ENCODE measurements around the gene CBR3. TPM values are rescaled to one million over a fixed set of nuclear protein-coding genes. Genes with fewer than 3 reads are reported as not detected.

CBR3 gene
- total and polyA plus RNA-seq, 2 of the 4 experiments (the other 2 are of a cell fraction) = 13.4 to 15.4 TPM

DNA sequence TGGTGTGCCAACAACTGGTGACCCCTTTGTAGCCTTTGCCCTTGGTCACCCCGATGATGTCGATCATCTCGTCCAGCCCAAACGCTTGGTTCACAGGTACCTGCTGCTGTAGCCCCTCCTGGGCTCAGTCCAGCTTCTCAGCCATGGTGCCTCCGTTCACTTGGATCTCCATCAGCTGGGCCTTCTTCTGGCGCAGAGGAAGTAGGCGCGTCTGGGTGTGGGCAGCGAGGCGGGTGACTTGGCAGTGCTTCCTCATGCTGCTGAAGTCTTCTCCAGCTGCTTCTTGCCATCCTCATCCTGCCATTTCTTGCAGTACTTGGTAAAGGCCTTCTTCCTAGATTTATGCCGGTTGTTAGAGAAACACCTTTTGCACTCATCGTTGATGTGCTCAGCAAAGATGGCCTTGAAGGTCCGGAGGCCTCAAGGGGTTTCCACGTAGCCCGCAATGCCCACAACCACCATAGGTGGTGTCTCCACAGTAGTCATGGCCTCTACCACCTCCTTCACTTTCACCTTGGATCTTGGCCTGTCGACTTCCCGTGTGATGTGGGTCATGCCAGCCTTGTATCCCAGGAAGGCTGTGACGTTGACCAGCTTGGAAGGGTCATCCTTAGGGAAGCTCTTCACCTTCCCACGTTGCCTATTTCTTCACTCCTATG lies 34.7 kb downstream of the CBR3 start:
- Histone ChIP-seq H4K20me1 (ENCODE audit: insufficient read depth, low read length) (peaks cover 9% of the 10 kb centered on the region), H2BK120ac (ENCODE audit: low read depth, low read length) (no peak overlapping the region), H3K23ac (ENCODE audit: low read depth, low read length) (no peak overlapping the region), H3K4me2 (ENCODE audit: low read depth, low read length) (no peak overlapping the region), H3K14ac (replicated peaks; ENCODE audit: low read depth, low read length) (no peak overlapping the region), H2BK20ac (ENCODE audit: low read depth, low read length) (no peak overlapping the region), H3K4me3 (ENCODE audit: insufficient read depth, low read depth, low read length) (no peak overlapping the region), H4K8ac (ENCODE audit: low read depth in 2 of 2, low read length in 2 of 2) (no peak overlapping the region), H3K36me3 (ENCODE audit: control insufficient read depth, insufficient read depth, low read length) (peaks cover 8% of the 10 kb centered on the region), H3K56ac (ENCODE audit: extremely low read depth, insufficient read depth, low read length) (no peak overlapping the region), H3K4ac (ENCODE audit: low read depth, low read length) (no peak overlapping the region), H3K9ac (ENCODE audit: low read depth, low read length) (no peak overlapping the region), H2BK15ac (ENCODE audit: low read depth, low read length) (no peak overlapping the region), H3K9me1 (ENCODE audit: insufficient read depth, low read length) (peaks cover 26% of the 10 kb centered on the region), H4K91ac (ENCODE audit: insufficient read depth, low read depth, low read length) (no peak overlapping the region), H3K27ac (ENCODE audit: insufficient read depth, low read length) (no peak overlapping the region), H2AK5ac (ENCODE audit: low read depth, low read length) (no peak overlapping the region; the same call in 1 of the 2 replicates), H3K27me3 (ENCODE audit: control insufficient read depth, insufficient read depth, low read length) (no peaks in the 10 kb centered on the region), H2BK5ac (ENCODE audit: low read depth, low read length, poor library complexity, severe bottlenecking) (no peak overlapping the region), H3K4me1 (ENCODE audit: control insufficient read depth, insufficient read depth, low read length) (peaks cover 11% of the 10 kb centered on the region), H3K18ac (ENCODE audit: low read depth, low read length) (no peak overlapping the region), H4K5ac (ENCODE audit: low read depth, low read length) (no peak overlapping the region), H2AFZ (replicated peaks; ENCODE audit: low read length, poor library complexity) (peak overlapping the region; percentile 14), H3K79me1 (ENCODE audit: low read depth in 1 of 2, low read length in 2 of 2) (peaks cover 1 to 49% of the 10 kb centered on the region in 2 experiments; a peak in 3 of 4 replicates), H2AK9ac (replicated peaks; ENCODE audit: low read depth, low read length, poor library complexity) (peak overlapping the region; percentile 15), H3K9me3 (ENCODE audit: control insufficient read depth, insufficient read depth, low read length) (no peaks in the 10 kb centered on the region)
- no peak for TF ChIP-seq NFE2L2 (IDR thresholded peaks at IDR 0.05; ENCODE audit: low read depth, low read length)
- CTCF ChIA-PET = no interaction called here
- POLR2A ChIA-PET (ENCODE audit: unreplicated experiment) = no interaction called here
- ATAC-seq (ENCODE audit: low read depth) (no peak), DNase-seq (no peak)
- WGBS, 2 experiments (ENCODE audit: extremely low coverage in 2 of 2, insufficient read length in 1 of 2) = 94% methylated on average over 9 of the region's 19 CpGs; no CpG with 5 or more reads in 1 of the 2 experiments
- no TSS peak for BruUV-seq (replicated peaks)
- intact Hi-C loops (cut with micrococcal nuclease) (no loop called here), dilution Hi-C loops (cut with HindIII; ENCODE audit: low sequenced_read_pairs, unreplicated experiment) (no loop called here), in situ Hi-C loops (cut with MboI; ENCODE audit: low sequenced_read_pairs) (no loop called here)
